K562 (cell line): ENCODE measurements around the gene REEP6. TPM values are rescaled to one million over a fixed set of nuclear protein-coding genes. Genes with fewer than 3 reads are reported as not detected.

Source experiments
- ATAC-seq: fragments of 200-7000 bp; cut with Tn5 transposase; 3 replicates; pipeline ENCODE4 v1.9.1; 2020; ENCODE audit warnings: moderate library complexity
- BruUV-seq: library from RNA; stranded (reverse); fragments of 400-500 nt; replicated peaks from 2 replicates; lab custom pipeline; 2021; lab: Mats Ljungman, UMichigan
- CTCF ChIA-PET: fragments of 300-600 bp; formaldehyde crosslinking; extraction: SDS; loops from one replicate; lab custom pipeline; 2021; ENCODE audit warnings: low intra/inter-chr PET ratio; lab: Yijun Ruan, JAX
- POLR2A ChIA-PET: fragments of 300-600, 350-650 bp; sonication (Branson Sonifier 250); formaldehyde crosslinking; extraction: SDS; loops from one replicate; lab custom pipeline; 2021; ENCODE audit warnings: antibody characterized with exemption, inconsistent platforms; lab: Yijun Ruan, JAX
- DNase-seq, 4 experiments: peaks; one replicate each; pipeline versions ENCODE4 v3.0.0 to v3.0.0-alpha.2; 2011 to 2018; ENCODE audit warnings: low spot score in 3 of 4, mixed read lengths in 3 of 4; ENCODE audit errors: extremely low read depth in 1 of 4
- FAIRE-seq: peaks from 2 replicates; lab custom pipeline; 2011; peaks lifted over from hg19 to GRCh38; lab: Jason Lieb, UNC
- H2AFZ ChIP-seq: 2 replicates; pipeline ENCODE4 v1.6.0; 2011; ENCODE audit warnings: low read depth, low read length, control low read depth, inconsistent platforms
- H3K27ac ChIP-seq: fragments of 200-600 bp; 3 replicates; pipeline ENCODE4 v1.8.0; 2011; ENCODE audit warnings: low read depth, mild to moderate bottlenecking, control low read depth, inconsistent platforms, low read length, moderate library complexity, mixed read lengths; ENCODE audit errors: extremely low read depth
- H3K27me3 ChIP-seq, 2 experiments: fragments of 300-600 bp in 1 of 2; 2 replicates in 1 of 2; 3 replicates in 1 of 2; pipeline versions ENCODE4 v1.6.0 to v1.8.0; 2011; ENCODE audit warnings: inconsistent platforms in 2 of 2, low read length in 2 of 2, mild to moderate bottlenecking in 1 of 2, mixed read lengths in 1 of 2, moderate library complexity in 1 of 2; ENCODE audit not compliant: control insufficient read depth in 2 of 2, insufficient read depth in 2 of 2
- H3K36me3 ChIP-seq: fragments of 300-600 bp; 3 replicates; pipeline ENCODE4 v1.8.0; 2011; ENCODE audit warnings: mild to moderate bottlenecking, low read length, inconsistent platforms; ENCODE audit not compliant: control insufficient read depth, insufficient read depth
- H3K4me1 ChIP-seq, 2 experiments: fragments of 200-600 bp in 1 of 2; replicated peaks in 1 of 2; 2 replicates in 1 of 2; 3 replicates in 1 of 2; pipeline versions ENCODE4 v1.5.1 to v1.8.0; 2011; ENCODE audit warnings: inconsistent platforms in 2 of 2, low read length in 2 of 2, mild to moderate bottlenecking in 1 of 2, mixed read lengths in 1 of 2, moderate library complexity in 1 of 2; ENCODE audit not compliant: control insufficient read depth in 2 of 2, insufficient read depth in 2 of 2
- H3K4me2 ChIP-seq: 2 replicates; pipeline ENCODE4 v1.6.1; 2011; ENCODE audit warnings: low read length, control low read depth, inconsistent platforms, mixed read lengths; ENCODE audit not compliant: insufficient read depth
- H3K4me3 ChIP-seq: fragments of 200-600 bp; sonication (generic), shearing (Covaris generic); 2 replicates; pipeline ENCODE4 v1.5.1; 2016; ENCODE audit warnings: control low read depth, inconsistent platforms
- H3K79me2 ChIP-seq: fragments of 200-600 bp; 3 replicates; pipeline ENCODE4 v1.8.0; 2011; ENCODE audit warnings: low read length, inconsistent platforms; ENCODE audit not compliant: control insufficient read depth, insufficient read depth
- H3K9ac ChIP-seq, 2 experiments: 2 replicates each; pipeline versions ENCODE4 v1.6.0 to v1.6.1; 2011; ENCODE audit warnings: low read depth in 2 of 2, low read length in 2 of 2, control low read depth in 1 of 2, inconsistent platforms in 1 of 2, mild to moderate bottlenecking in 1 of 2, mixed read lengths in 1 of 2; ENCODE audit not compliant: insufficient read depth in 1 of 2
- H3K9me1 ChIP-seq: one replicate; pipeline ENCODE4 v1.6.0; 2011; ENCODE audit warnings: inconsistent platforms, mild to moderate bottlenecking, low read length, moderate library complexity; ENCODE audit not compliant: control insufficient read depth, insufficient read depth
- H3K9me3 ChIP-seq: replicated peaks from 2 replicates; pipeline ENCODE4 v1.5.1; 2011; ENCODE audit warnings: low read depth, low read length, inconsistent platforms; ENCODE audit not compliant: control insufficient read depth, insufficient read depth
- H4K20me1 ChIP-seq: replicated peaks from 2 replicates; pipeline ENCODE4 v1.6.1; 2011; ENCODE audit warnings: low read length, inconsistent platforms, mixed read lengths; ENCODE audit not compliant: control insufficient read depth, insufficient read depth
- CHD4 ChIP-seq: fragments of 200-600 bp; sonication (generic); IDR thresholded peaks from 3 replicates; pipeline ENCODE4 v1.6.1; 2012; ENCODE audit warnings: low read depth, mild to moderate bottlenecking, mixed read lengths, low read length, inconsistent platforms; ENCODE audit not compliant: insufficient read depth, insufficient replicate concordance, poor library complexity, severe bottlenecking
- CXXC5 ChIP-seq: fragments of 250-450 bp; sonication (Bioruptor Pico); IDR thresholded peaks from 2 replicates; pipeline ENCODE4 v1.8.0; 2022; ENCODE audit warnings: inconsistent platforms, mild to moderate bottlenecking, moderate library complexity
- HMGN3 ChIP-seq: IDR thresholded peaks from 2 replicates; pipeline ENCODE4 v1.6.1; 2011; ENCODE audit warnings: borderline replicate concordance, low read depth, mild to moderate bottlenecking, mixed read lengths, low read length; ENCODE audit not compliant: insufficient read length; ENCODE audit errors: extremely low read depth
- KHSRP ChIP-seq: fragments of 450-650 bp; IDR thresholded peaks from 2 replicates; pipeline ENCODE4 v1.6.1; 2017
- MAFF ChIP-seq: IDR thresholded peaks from 2 replicates; pipeline ENCODE4 v1.6.1; 2012; ENCODE audit warnings: low read length, improper control_type of control experiment
- MEIS2 ChIP-seq: fragments of 450-650 bp; IDR thresholded peaks from 2 replicates; pipeline ENCODE4 v1.6.1; 2014; ENCODE audit warnings: mild to moderate bottlenecking; ENCODE audit not compliant: partially characterized antibody
- NR1H2 ChIP-seq: sonication (generic); formaldehyde crosslinking; IDR thresholded peaks from 2 replicates; pipeline ENCODE4 v1.4.0; 2020; ENCODE audit warnings: mild to moderate bottlenecking, missing genetic modification reagents
- SNRNP70 ChIP-seq: fragments of 200-400 bp; formaldehyde crosslinking; optimal IDR thresholded peaks from 2 replicates; pipeline ENCODE3; 2017; ENCODE audit warnings: low read depth, low read length
- TAF1 ChIP-seq: IDR thresholded peaks from 2 replicates; pipeline ENCODE4 v1.6.1; 2011; ENCODE audit warnings: mild to moderate bottlenecking, low read length, moderate library complexity; ENCODE audit not compliant: insufficient read depth, control insufficient read depth, severe bottlenecking; ENCODE audit errors: extremely low read depth
- ZBTB12 ChIP-seq: fragments of 250-450 bp; sonication (Bioruptor Pico); IDR thresholded peaks from 2 replicates; pipeline ENCODE4 v1.4.0; 2020
- ZNF3 ChIP-seq: fragments of 250-450 bp; sonication (Bioruptor Pico); IDR thresholded peaks from 2 replicates; pipeline ENCODE4 v1.5.0; 2021; ENCODE audit warnings: mild to moderate bottlenecking, moderate library complexity
- WGBS: fragments of 100-300 bp; shearing (Covaris generic); methylation state at CpG from one replicate; pipeline ENCODE4 v1.1.6; 2016; ENCODE audit warnings: low coverage, mixed read lengths; ENCODE audit not compliant: insufficient coverage; ENCODE audit errors: missing lambda C conversion rate; 5-methylcytosine and 5-hydroxymethylcytosine counted together
- in situ Hi-C: fragments of 300-500 bp; cut with MboI; formaldehyde crosslinking; loops from 4 replicates; pipeline ENCODE4 v1.15.0; 2018; ENCODE audit warnings: inconsistent platforms, mixed read lengths
- intact Hi-C: fragments of 100-400 bp; cut with micrococcal nuclease; formaldehyde crosslinking; loops from 2 replicates; pipeline ENCODE4 v1.14.2; 2022
- polyA plus RNA-seq, 8 experiments: library from polyadenylated mRNA; depleted of rRNA in 4 of 8; stranded (reverse) in 5 of 8; unstranded in 3 of 8; fragments of >200 nt; fragmentation: Nextera tagmentation in 2 of 8; fragmentation: Illumina TruSeq in 1 of 8; extraction: Ambion mirVana in 2 of 8; extraction: Trizol in 1 of 8; gene quantifications; 2 replicates each; pipeline versions ENCODE4 v1.2.1 to v1.2.3, GENCODE V29; 2011 to 2014; ENCODE audit warnings: inconsistent platforms in 1 of 8, missing spikeins in 1 of 8
- total RNA-seq, 7 experiments: library from RNA; depleted of rRNA in 6 of 7; stranded (reverse); fragments of >200 nt in 6 of 7; fragmentation: Illumina TruSeq in 2 of 7; extraction: Trizol in 2 of 7; gene quantifications; 2 replicates each; pipeline versions ENCODE4 v1.2.1 to v1.2.3, GENCODE V29; 2011 to 2021; ENCODE audit warnings: low replicate concordance in 1 of 7
- TF ChIP-seq, protein P1 (sequence below): fragments of 450-650 bp; IDR thresholded peaks from 2 replicates; pipeline ENCODE4 v1.6.1; 2017; ENCODE audit warnings: antibody characterized with exemption
- TF ChIP-seq, protein P2 (sequence below): fragments of 250-450 bp; sonication (Bioruptor Pico); IDR thresholded peaks from 2 replicates; pipeline ENCODE4 v1.8.0; 2022; ENCODE audit warnings: moderate library complexity, mild to moderate bottlenecking, inconsistent platforms

The REEP6 gene
- total and polyA plus RNA-seq, 9 of the 15 experiments (the other 6 are each of a cell fraction or from before 2014, with no cell fraction given), result 1.2 to 64.2 (median 12.7) TPM

GRCh38 chr19:1529430-1529816 lies 38.4 kb downstream of the REEP6 start:
- H3K4me3 ChIP-seq, result no peak overlapping the region
- no peaks in the 10 kb centered on the region for H3K9me1 ChIP-seq
- H3K4me2 ChIP-seq, result no peak overlapping the region
- no peaks in the 10 kb centered on the region for H3K36me3 ChIP-seq
- CTCF ChIA-PET, result no interaction called here
- 7% methylated on average over 15 of the region's 16 CpGs for WGBS
- POLR2A ChIA-PET, result no interaction called here
- DNase-seq, result no peak
- in situ Hi-C loops (no loop called here), intact Hi-C loops (no loop called here)
- H4K20me1 ChIP-seq, result peaks cover 8% of the 10 kb centered on the region
- H3K27ac ChIP-seq, result no peak overlapping the region
- H3K4me1 ChIP-seq, result peaks cover 2 to 39% of the 10 kb centered on the region in 2 experiments; a peak in 3 of 5 replicates
- ATAC-seq, result no peak
- H3K9me3 ChIP-seq, result no peaks in the 10 kb centered on the region
- FAIRE-seq, result no peak
- H3K27me3 ChIP-seq, result peaks cover 17 to 45% of the 10 kb centered on the region in 2 experiments; a peak in 4 of 5 replicates
- no TSS peak for BruUV-seq
- no peaks in the 10 kb centered on the region for H3K79me2 ChIP-seq
- H2AFZ ChIP-seq, result no peak overlapping the region
- H3K9ac ChIP-seq, result no peak overlapping the region; a peak in 1 of 4 replicates
- TF ChIP-seq ZBTB12 (CRISPR knock-in tag) (no peak), CXXC5 (no peak), ZNF3 (CRISPR knock-in tag) (no peak), MEIS2 (no peak), NR1H2 (CRISPR knock-in tag) (no peak), MAFF (no peak), TAF1 (no peak), HMGN3 (no peak), CHD4 (no peak), KHSRP (no peak), SNRNP70 (no peak)
- TF ChIP-seq, protein P1, sequence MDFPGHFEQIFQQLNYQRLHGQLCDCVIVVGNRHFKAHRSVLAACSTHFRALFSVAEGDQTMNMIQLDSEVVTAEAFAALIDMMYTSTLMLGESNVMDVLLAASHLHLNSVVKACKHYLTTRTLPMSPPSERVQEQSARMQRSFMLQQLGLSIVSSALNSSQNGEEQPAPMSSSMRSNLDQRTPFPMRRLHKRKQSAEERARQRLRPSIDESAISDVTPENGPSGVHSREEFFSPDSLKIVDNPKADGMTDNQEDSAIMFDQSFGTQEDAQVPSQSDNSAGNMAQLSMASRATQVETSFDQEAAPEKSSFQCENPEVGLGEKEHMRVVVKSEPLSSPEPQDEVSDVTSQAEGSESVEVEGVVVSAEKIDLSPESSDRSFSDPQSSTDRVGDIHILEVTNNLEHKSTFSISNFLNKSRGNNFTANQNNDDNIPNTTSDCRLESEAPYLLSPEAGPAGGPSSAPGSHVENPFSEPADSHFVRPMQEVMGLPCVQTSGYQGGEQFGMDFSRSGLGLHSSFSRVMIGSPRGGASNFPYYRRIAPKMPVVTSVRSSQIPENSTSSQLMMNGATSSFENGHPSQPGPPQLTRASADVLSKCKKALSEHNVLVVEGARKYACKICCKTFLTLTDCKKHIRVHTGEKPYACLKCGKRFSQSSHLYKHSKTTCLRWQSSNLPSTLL, result no peak
- TF ChIP-seq, protein P2, sequence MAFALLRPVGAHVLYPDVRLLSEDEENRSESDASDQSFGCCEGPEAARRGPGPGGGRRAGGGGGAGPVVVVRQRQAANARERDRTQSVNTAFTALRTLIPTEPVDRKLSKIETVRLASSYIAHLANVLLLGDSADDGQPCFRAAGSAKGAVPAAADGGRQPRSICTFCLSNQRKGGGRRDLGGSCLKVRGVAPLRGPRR (CRISPR knock-in tag), result no peak
